HCT116 (cell line): Measurements from ENCODE around the gene COL5A1. TPM values are rescaled to one million over a fixed set of nuclear protein-coding genes. Genes with fewer than 3 reads are reported as not detected.

ENCODE experiments used
- ATAC-seq: fragments of 200-7000 bp; cut with Tn5 transposase; 2 replicates; pipeline ENCODE4 v1.9.1; 2020; ENCODE audit warnings: mild to moderate bottlenecking, moderate library complexity
- BruUV-seq: library from RNA; stranded (reverse); fragments of 400-500 nt; replicated peaks from 2 replicates; lab custom pipeline; 2021; lab: Mats Ljungman, UMichigan
- CTCF ChIA-PET: fragments of 300-600 bp; sonication (Branson Sonifier 250); formaldehyde crosslinking; loops from one replicate; lab custom pipeline; 2021; ENCODE audit warnings: antibody characterized with exemption; lab: Charles Lee
- POLR2A ChIA-PET: fragments of 300-600, 350-600 bp; sonication (Branson Sonifier 250); formaldehyde crosslinking; loops from one replicate; lab custom pipeline; 2021; ENCODE audit warnings: antibody characterized with exemption; lab: Charles Lee
- RAD21 ChIA-PET, 2 experiments: fragments of 300-600 bp; sonication (Branson Sonifier 250); formaldehyde crosslinking; loops; one replicate each; lab custom pipeline; 2023; ENCODE audit warnings: low total read pairs in 2 of 2; ENCODE audit not compliant: uncharacterized antibody in 2 of 2, unreplicated experiment in 2 of 2, low non-redundant PET in 1 of 2; lab: Charles Lee
- DNase-seq: peaks from one replicate; pipeline ENCODE4 v3.0.0-alpha.2; 2010; ENCODE audit warnings: low read depth, low spot score
- H2AFZ ChIP-seq: fragments of 200-600 bp; shearing (Covaris generic), sonication (generic); 2 replicates; pipeline ENCODE4 v1.6.1; 2017; ENCODE audit warnings: low read depth, mixed run types, mixed read lengths, antibody characterized with exemption, low read length; ENCODE audit not compliant: poor library complexity, severe bottlenecking
- H3K27ac ChIP-seq: 2 replicates; pipeline ENCODE4 v1.5.1; 2012; ENCODE audit warnings: low read depth, low read length
- H3K27me3 ChIP-seq: fragments of 200-600 bp; sonication (generic); 2 replicates; pipeline ENCODE4 v1.6.1; 2016; ENCODE audit warnings: mixed run types, low read length, mixed read lengths; ENCODE audit not compliant: insufficient read depth
- H3K36me3 ChIP-seq, 2 experiments: fragments of 200-500 bp in 1 of 2; fragments of 200-600 bp in 1 of 2; sonication (Bioruptor generic) in 1 of 2; sonication (generic) in 1 of 2; 2 replicates each; pipeline versions ENCODE4 v1.5.1 to v1.6.1; 2014 to 2016; ENCODE audit warnings: low read length in 2 of 2, inconsistent platforms in 1 of 2, mixed read lengths in 1 of 2, mixed run types in 1 of 2; ENCODE audit not compliant: insufficient read depth in 2 of 2, control insufficient read depth in 1 of 2
- H3K4me1 ChIP-seq, 2 experiments: fragments of 200-600 bp in 1 of 2; sonication (generic) in 1 of 2; 2 replicates each; pipeline versions ENCODE4 v1.5.1 to v1.6.1; 2012 to 2017; ENCODE audit warnings: low read length in 2 of 2, inconsistent platforms in 1 of 2, mild to moderate bottlenecking in 1 of 2, mixed read lengths in 1 of 2, mixed run types in 1 of 2, moderate library complexity in 1 of 2; ENCODE audit not compliant: insufficient read depth in 2 of 2, control insufficient read depth in 1 of 2
- H3K4me2 ChIP-seq: fragments of 200-600 bp; sonication (generic); 2 replicates; pipeline ENCODE4 v1.6.1; 2017; ENCODE audit warnings: mixed run types, low read length, mixed read lengths
- H3K4me3 ChIP-seq, 2 experiments: fragments of 200-600 bp in 1 of 2; sonication (generic) in 1 of 2; replicated peaks in 1 of 2; 2 replicates each; pipeline ENCODE4 v1.5.1; 2011 to 2016; ENCODE audit warnings: low read length in 2 of 2, control low read depth in 1 of 2, low read depth in 1 of 2, mild to moderate bottlenecking in 1 of 2, mixed read lengths in 1 of 2, mixed run types in 1 of 2
- H3K79me2 ChIP-seq: fragments of 200-600 bp; sonication (generic); 2 replicates; pipeline ENCODE4 v1.6.1; 2017; ENCODE audit warnings: mild to moderate bottlenecking, mixed run types, low read length, moderate library complexity, mixed read lengths; ENCODE audit not compliant: insufficient read depth
- H3K9ac ChIP-seq: fragments of 200-600 bp; sonication (generic); 2 replicates; pipeline ENCODE4 v1.6.1; 2016; ENCODE audit warnings: low read length, mixed read lengths
- H3K9me2 ChIP-seq: fragments of 200-600 bp; sonication (generic), shearing (Covaris generic); 2 replicates; pipeline ENCODE4 v1.6.1; 2017; ENCODE audit warnings: mixed run types, mild to moderate bottlenecking, moderate library complexity; ENCODE audit not compliant: insufficient read depth
- H3K9me3 ChIP-seq, 2 experiments: fragments of 200-500 bp in 1 of 2; fragments of 200-600 bp in 1 of 2; sonication (Bioruptor generic) in 1 of 2; sonication (generic) in 1 of 2; 2 replicates each; pipeline ENCODE4 v1.6.1; 2014 to 2017; ENCODE audit warnings: low read length in 2 of 2, mixed read lengths in 2 of 2, inconsistent platforms in 1 of 2, low read depth in 1 of 2, mild to moderate bottlenecking in 1 of 2, mixed run types in 1 of 2, moderate library complexity in 1 of 2; ENCODE audit not compliant: control insufficient read depth in 1 of 2, insufficient read depth in 1 of 2
- H4K20me1 ChIP-seq: fragments of 200-600 bp; sonication (generic), shearing (Covaris generic); 2 replicates; pipeline ENCODE4 v1.6.1; 2017; ENCODE audit warnings: mixed run types, mild to moderate bottlenecking, moderate library complexity; ENCODE audit not compliant: insufficient read depth
- ATF3 ChIP-seq: IDR thresholded peaks from 2 replicates; pipeline ENCODE4 v1.6.1; 2012
- CEBPB ChIP-seq: IDR thresholded peaks from 2 replicates; pipeline ENCODE4 v1.6.1; 2012; ENCODE audit warnings: low read depth
- CTCF ChIP-seq, 3 experiments: fragments of 200-600 bp in 1 of 3; sonication (generic) in 1 of 3; IDR thresholded peaks in 2 of 3; conservative IDR thresholded peaks in 1 of 3; 2 replicates each; pipeline ENCODE4 v1.5.1; 2012 to 2017; ENCODE audit warnings: low read depth in 2 of 3, low read length in 2 of 3, antibody characterized with exemption in 1 of 3, borderline replicate concordance in 1 of 3, control low read depth in 1 of 3, mild to moderate bottlenecking in 1 of 3, mixed read lengths in 1 of 3, mixed run types in 1 of 3, moderate library complexity in 1 of 3; ENCODE audit not compliant: insufficient read depth in 1 of 3
- EGR1 ChIP-seq: IDR thresholded peaks from 2 replicates; pipeline ENCODE4 v1.6.1; 2012; ENCODE audit warnings: low read depth
- EZH2 ChIP-seq: fragments of 200-600 bp; sonication (generic); IDR thresholded peaks from 2 replicates; pipeline ENCODE4 v1.6.1; 2017; ENCODE audit warnings: antibody characterized with exemption, mixed run types
- EZH2phosphoT487 ChIP-seq: fragments of 200-600 bp; IDR thresholded peaks from 2 replicates; pipeline ENCODE4 v1.6.1; 2018; ENCODE audit warnings: antibody characterized with exemption, borderline replicate concordance
- FOSL1 ChIP-seq: IDR thresholded peaks from 2 replicates; pipeline ENCODE4 v1.6.1; 2012; ENCODE audit warnings: low read depth
- JUND ChIP-seq: IDR thresholded peaks from 2 replicates; pipeline ENCODE4 v1.6.1; 2012
- MAX ChIP-seq: IDR thresholded peaks from 2 replicates; pipeline ENCODE4 v1.6.1; 2012
- POLR2A ChIP-seq: IDR thresholded peaks from 2 replicates; pipeline ENCODE4 v1.7.0; 2011; ENCODE audit warnings: borderline replicate concordance; ENCODE audit not compliant: insufficient read depth, insufficient read length; ENCODE audit errors: extremely low read depth
- POLR2AphosphoS5 ChIP-seq: IDR thresholded peaks from 2 replicates; pipeline ENCODE4 v1.6.1; 2011; ENCODE audit warnings: mild to moderate bottlenecking, low read depth, low read length, moderate library complexity
- RAD21 ChIP-seq: IDR thresholded peaks from 2 replicates; pipeline ENCODE4 v1.6.1; 2012; ENCODE audit warnings: low read depth, mild to moderate bottlenecking
- REST ChIP-seq: IDR thresholded peaks from 2 replicates; pipeline ENCODE4 v1.6.1; 2012; ENCODE audit warnings: low read depth
- SIN3A ChIP-seq: IDR thresholded peaks from 2 replicates; pipeline ENCODE4 v1.6.1; 2012; ENCODE audit warnings: low read depth
- SP1 ChIP-seq: IDR thresholded peaks from 2 replicates; pipeline ENCODE4 v1.6.1; 2012; ENCODE audit warnings: low read depth
- SRF ChIP-seq: IDR thresholded peaks from 2 replicates; pipeline ENCODE4 v1.6.1; 2012; ENCODE audit warnings: low read depth
- TCF7L2 ChIP-seq: IDR thresholded peaks from 2 replicates; pipeline ENCODE4 v1.7.0; 2011; ENCODE audit warnings: borderline replicate concordance, inconsistent platforms; ENCODE audit not compliant: insufficient read depth, insufficient read length; ENCODE audit errors: extremely low read depth
- YY1 ChIP-seq: IDR thresholded peaks from 2 replicates; pipeline ENCODE4 v1.6.1; 2011; ENCODE audit warnings: low read length, low read depth, moderate library complexity, mild to moderate bottlenecking; ENCODE audit not compliant: insufficient replicate concordance; ENCODE audit errors: extremely low read depth
- ZFX ChIP-seq: fragments of 450-650 bp; IDR thresholded peaks from 2 replicates; pipeline ENCODE4 v1.6.1; 2017
- ZNF274 ChIP-seq: fragments of 200-500 bp; sonication (Bioruptor generic); IDR thresholded peaks from 2 replicates; pipeline ENCODE4 v1.6.1; 2014; ENCODE audit warnings: mild to moderate bottlenecking, low read depth, low read length, inconsistent platforms
- intact Hi-C: fragments of 100-400 bp; cut with micrococcal nuclease; formaldehyde crosslinking; loops from 2 replicates; pipeline ENCODE4 v1.10.0; 2022
- total RNA-seq: library from RNA; stranded (reverse); gene quantifications from one replicate; pipeline ENCODE4 v1.2.1, GENCODE V29; 2021; ENCODE audit not compliant: unreplicated experiment

Gene COL5A1
- total RNA-seq, 1 experiment from 2014 or later: 0.30 TPM

- BruUV-seq: no TSS peak
- intact Hi-C loops: no loop called here
- Histone ChIP-seq H3K4me3 (no peak overlapping the region), H3K4me2 (no peak overlapping the region), H3K9me3 (no peaks in the 10 kb centered on the region), H2AFZ (no peak overlapping the region), H3K4me1 (peaks cover 0 to 8% of the 10 kb centered on the region in 2 experiments; a peak in 3 of 4 replicates), H3K27ac (no peak overlapping the region), H3K9me2 (no peaks in the 10 kb centered on the region), H4K20me1 (no peaks in the 10 kb centered on the region), H3K27me3 (no peaks in the 10 kb centered on the region), H3K36me3 (no peaks in the 10 kb centered on the region), H3K9ac (no peak overlapping the region), H3K79me2 (no peaks in the 10 kb centered on the region)
- CTCF ChIA-PET: no interaction called here
- TF ChIP-seq CTCF (IDR thresholded peaks at IDR 0.05 in 2 of 3, conservative IDR thresholded peaks at IDR 0.05 in 1 of 3; ENCODE audit: borderline replicate concordance in 1 of 3, insufficient read depth in 1 of 3, low read depth in 2 of 3, low read length in 2 of 3) (no peak), EGR1 (no peak), CEBPB (no peak), POLR2A (no peak), POLR2AphosphoS5 (no peak), SP1 (no peak), EZH2 (no peak), TCF7L2 (no peak), ZNF274 (no peak), JUND (no peak), EZH2phosphoT487 (no peak), SIN3A (no peak), MAX (no peak), YY1 (no peak), SRF (no peak), REST (no peak), FOSL1 (no peak), ZFX (no peak), ATF3 (no peak), RAD21 (no peak)
- no peak for DNase-seq
- no peak for ATAC-seq
- RAD21 ChIA-PET: no interaction called here
- POLR2A ChIA-PET: no interaction called here
Observed at GRCh38 chr9:134592819-134593200, 48.8 kb upstream of the COL5A1 start.
